ENCODE data around the gene PPIP5K1. TPM values are rescaled to one million over a fixed set of nuclear protein-coding genes. Genes with fewer than 3 reads are reported as not detected.

Gene PPIP5K1
- total and polyA plus RNA-seq, 9 of the 15 experiments (the other 6 are each of a cell fraction or from before 2014, with no cell fraction given), result 2.5 to 74.6 (median 35.1) TPM

- DNase-seq (ENCODE audit: extremely low read depth in 1 of 4, low spot score in 3 of 4) (no peak), ATAC-seq (no peak), FAIRE-seq (no peak)
- Histone ChIP-seq H4K20me1 (replicated peaks; ENCODE audit: control insufficient read depth, insufficient read depth, low read length) (no peaks in the 10 kb centered on the region), H3K9ac (ENCODE audit: insufficient read depth in 1 of 2, low read depth in 2 of 2, low read length in 2 of 2) (no peak overlapping the region), H3K79me2 (ENCODE audit: control insufficient read depth, insufficient read depth, low read length) (peaks cover 10% of the 10 kb centered on the region; the same call in 1 of the 3 replicates), H2AFZ (ENCODE audit: low read depth, low read length) (no peak overlapping the region), H3K9me1 (ENCODE audit: control insufficient read depth, insufficient read depth, low read length) (no peaks in the 10 kb centered on the region), H3K27ac (ENCODE audit: extremely low read depth, low read depth, low read length) (no peak overlapping the region), H3K4me3 (no peak overlapping the region), H3K4me1 (replicated peaks in 1 of 2; ENCODE audit: control insufficient read depth in 2 of 2, insufficient read depth in 2 of 2, low read length in 2 of 2) (peaks cover 10 to 11% of the 10 kb centered on the region in 2 experiments), H3K27me3 (ENCODE audit: control insufficient read depth in 2 of 2, insufficient read depth in 2 of 2, low read length in 2 of 2) (no peaks in the 10 kb centered on the region), H3K36me3 (ENCODE audit: control insufficient read depth, insufficient read depth, low read length) (peaks cover 54% of the 10 kb centered on the region), H3K9me3 (replicated peaks; ENCODE audit: control insufficient read depth, insufficient read depth, low read depth, low read length) (no peaks in the 10 kb centered on the region), H3K4me2 (ENCODE audit: insufficient read depth, low read length) (no peak overlapping the region)
- ChIA-PET POLR2A (no interaction called here), CTCF (ENCODE audit: low intra/inter-chr PET ratio) (no interaction called here)
- intact Hi-C loops (cut with micrococcal nuclease), result no loop called here
- WGBS (ENCODE audit: insufficient coverage, low coverage, missing lambda C conversion rate), result 80% methylated on average over 3 of the region's 3 CpGs
- in situ Hi-C loops (cut with MboI), result no loop called here
- no TSS peak for BruUV-seq (replicated peaks)
- no peak for TF ChIP-seq TBL1XR1 (IDR thresholded peaks at IDR 0.05; ENCODE audit: low read length in 2 of 2)
- no peak for TF ChIP-seq MXI1 (IDR thresholded peaks at IDR 0.05; ENCODE audit: low read depth, low read length)
- TF ChIP-seq SMARCE1 (IDR thresholded peaks at IDR 0.05), result no peak
- no peak for TF ChIP-seq ETV1 (tag; conservative IDR thresholded peaks at IDR 0.05; ENCODE audit: low read depth)
- no peak for TF ChIP-seq U2AF2 (optimal IDR thresholded peaks at IDR 0.05; ENCODE audit: low read depth, low read length)
- no peak for TF ChIP-seq DLX4 (CRISPR knock-in tag; IDR thresholded peaks at IDR 0.05)
- TF ChIP-seq ZNF316 (IDR thresholded peaks at IDR 0.05), result no peak
- no peak for TF ChIP-seq IRF1 (CRISPR knock-in tag; IDR thresholded peaks at IDR 0.05; ENCODE audit: borderline replicate concordance)
- no peak for TF ChIP-seq CREB1 (IDR thresholded peaks at IDR 0.05)
- no peak for TF ChIP-seq CREB1 (CRISPR knock-in tag; IDR thresholded peaks at IDR 0.05)
- TF ChIP-seq CUX1 (CRISPR knock-in tag; IDR thresholded peaks at IDR 0.05), result no peak
- TF ChIP-seq FOXP4 (CRISPR knock-in tag; IDR thresholded peaks at IDR 0.05; ENCODE audit: borderline replicate concordance), result no peak
- no peak for TF ChIP-seq SLC30A9 (CRISPR knock-in tag; IDR thresholded peaks at IDR 0.05)
- no peak for TF ChIP-seq HBP1 (CRISPR knock-in tag; IDR thresholded peaks at IDR 0.05)
These were observed 101.2 kb downstream of the PPIP5K1 start for GRCh38 chr15:43488790-43489189.

All from K562 (cell line).